HG03175 (cell line): ENCODE data around the gene IGF2BP2.
"Not testable (repeated sequence)": the region's sequence is repeated elsewhere in the genome, so short reads cannot be mapped to it uniquely, and the experiment has no call there.

ENCODE experiments used
- ATAC-seq: cut with Tn5 transposase; IDR thresholded peaks from one replicate; pipeline ENCODE4 v1.9.1; 2021; ENCODE audit warnings: mild to moderate bottlenecking, moderate library complexity; ENCODE audit not compliant: unreplicated experiment

The IGF2BP2 gene

GRCh38 chr3:185807445-185808068 lies 17.3 kb downstream of the IGF2BP2 start:
- ATAC-seq: no peak

- not testable (repeated sequence) for ATAC-seq
These were observed 26.1 kb downstream of the IGF2BP2 start for GRCh38 chr3:185798831-185799110.

GRCh38 chr3:185797993-185798830 lies 26.6 kb downstream of the IGF2BP2 start:
- no peak for ATAC-seq

- ATAC-seq: no peak
These were observed 27.5 kb downstream of the IGF2BP2 start for GRCh38 chr3:185797108-185797881.

GRCh38 chr3:185796431-185797107 lies 28.3 kb downstream of the IGF2BP2 start:
- ATAC-seq: no peak

- no peak for ATAC-seq
These were observed 31.5 kb downstream of the IGF2BP2 start for GRCh38 chr3:185793381-185793780.

- ATAC-seq: no peak
These were observed 31.9 kb downstream of the IGF2BP2 start for GRCh38 chr3:185792955-185793354.

- no peak for ATAC-seq
These were observed 34.7 kb downstream of the IGF2BP2 start for GRCh38 chr3:185789891-185790830.

- ATAC-seq: no peak
These were observed 35.7 kb downstream of the IGF2BP2 start for GRCh38 chr3:185789134-185789533.

- ATAC-seq: no peak
These were observed 36.5 kb downstream of the IGF2BP2 start for GRCh38 chr3:185788292-185788691.

- ATAC-seq: no peak
These were observed 37.6 kb downstream of the IGF2BP2 start for GRCh38 chr3:185786956-185787877.

- ATAC-seq: not testable (repeated sequence)
These were observed 38.6 kb downstream of the IGF2BP2 start for GRCh38 chr3:185786258-185786657.

- no peak for ATAC-seq
These were observed 40.5 kb downstream of the IGF2BP2 start for GRCh38 chr3:185784317-185784716.

GRCh38 chr3:185781759-185782158 lies 43.1 kb downstream of the IGF2BP2 start:
- ATAC-seq: no peak

GRCh38 chr3:185779461-185779860 lies 45.4 kb downstream of the IGF2BP2 start:
- ATAC-seq: no peak

GRCh38 chr3:185778821-185779220 lies 46.0 kb downstream of the IGF2BP2 start:
- no peak for ATAC-seq

- no peak for ATAC-seq
These were observed 46.7 kb downstream of the IGF2BP2 start for GRCh38 chr3:185778094-185778493.

GRCh38 chr3:185770109-185770508 lies 54.7 kb downstream of the IGF2BP2 start:
- ATAC-seq: no peak

GRCh38 chr3:185768578-185768982 lies 56.3 kb downstream of the IGF2BP2 start:
- not testable (repeated sequence) for ATAC-seq
